Thyroid gland (tissue), 4 donors: ENCODE results near the gene GLT1D1.

Experiments used
- POLR2A ChIP-seq, 2 donors: fragments of 450-650 bp; IDR thresholded peaks; one replicate each; pipeline ENCODE4 v1.6.1; 2017; ENCODE audit warnings: antibody characterized with exemption in 2 of 2, mild to moderate bottlenecking in 2 of 2, moderate library complexity in 1 of 2
- TF ChIP-seq, protein P1 (sequence below), 6 experiments: fragments of 200-600 bp in 3 of 6; fragments of 450-650 bp in 3 of 6; sonication (generic) in 3 of 6; IDR thresholded peaks; one replicate each; pipeline ENCODE4 v1.5.1; 2016 to 2019; ENCODE audit warnings: antibody characterized with exemption in 6 of 6, mild to moderate bottlenecking in 2 of 6, inconsistent platforms in 1 of 6, moderate library complexity in 1 of 6

DNA sequence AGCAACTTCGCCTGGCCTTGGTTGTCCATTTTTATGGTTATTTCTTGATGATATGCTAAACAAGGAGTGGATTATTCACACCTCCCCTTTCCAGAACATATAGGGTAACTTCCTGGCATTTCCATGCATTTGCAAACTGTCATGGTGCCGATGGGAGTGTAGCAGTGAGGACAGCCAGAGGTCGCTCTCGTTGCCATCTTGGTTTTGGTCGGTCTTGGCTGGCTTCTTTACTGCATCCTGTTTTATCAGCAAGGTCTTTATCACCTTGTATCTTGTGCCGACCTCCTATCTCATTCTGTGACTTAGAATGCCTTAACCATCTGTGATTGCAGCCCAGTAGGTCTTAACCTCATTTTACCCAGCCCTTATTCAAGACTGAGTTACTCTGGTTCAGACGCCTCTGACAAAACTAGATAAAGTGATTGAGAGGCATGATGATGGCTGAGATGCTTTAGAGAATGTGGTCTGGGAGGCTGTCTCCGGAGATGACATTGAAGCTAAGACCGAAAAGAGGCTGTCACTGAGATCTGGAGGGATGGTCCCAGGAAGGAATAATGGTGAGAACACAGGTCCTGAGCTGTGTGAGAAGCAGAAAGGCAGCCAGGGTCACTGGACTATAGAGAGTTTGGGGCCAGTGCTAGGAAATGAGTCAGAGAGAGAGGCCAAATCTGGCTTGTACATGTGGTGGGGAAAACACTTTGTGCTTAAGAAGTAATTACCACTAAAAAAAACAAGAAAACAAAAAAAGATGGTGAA, 2.9 kb downstream of the GLT1D1 start:
- TF ChIP-seq POLR2A (IDR thresholded peaks at IDR 0.05), result no peak
- TF ChIP-seq, protein P1, sequence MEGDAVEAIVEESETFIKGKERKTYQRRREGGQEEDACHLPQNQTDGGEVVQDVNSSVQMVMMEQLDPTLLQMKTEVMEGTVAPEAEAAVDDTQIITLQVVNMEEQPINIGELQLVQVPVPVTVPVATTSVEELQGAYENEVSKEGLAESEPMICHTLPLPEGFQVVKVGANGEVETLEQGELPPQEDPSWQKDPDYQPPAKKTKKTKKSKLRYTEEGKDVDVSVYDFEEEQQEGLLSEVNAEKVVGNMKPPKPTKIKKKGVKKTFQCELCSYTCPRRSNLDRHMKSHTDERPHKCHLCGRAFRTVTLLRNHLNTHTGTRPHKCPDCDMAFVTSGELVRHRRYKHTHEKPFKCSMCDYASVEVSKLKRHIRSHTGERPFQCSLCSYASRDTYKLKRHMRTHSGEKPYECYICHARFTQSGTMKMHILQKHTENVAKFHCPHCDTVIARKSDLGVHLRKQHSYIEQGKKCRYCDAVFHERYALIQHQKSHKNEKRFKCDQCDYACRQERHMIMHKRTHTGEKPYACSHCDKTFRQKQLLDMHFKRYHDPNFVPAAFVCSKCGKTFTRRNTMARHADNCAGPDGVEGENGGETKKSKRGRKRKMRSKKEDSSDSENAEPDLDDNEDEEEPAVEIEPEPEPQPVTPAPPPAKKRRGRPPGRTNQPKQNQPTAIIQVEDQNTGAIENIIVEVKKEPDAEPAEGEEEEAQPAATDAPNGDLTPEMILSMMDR (IDR thresholded peaks at IDR 0.05), result no peak
